ENCODE measurements around the gene IMMP2L.
A peak's percentile ranks its signal among the peaks of the same experiment; 100 is the strongest.

Gene IMMP2L

GRCh38 chr7:110841840-110842545 is 720.3 kb downstream of the IMMP2L start:
- Histone ChIP-seq H3K36me3 (ENCODE audit: insufficient read depth, low read length) (no peaks in the 10 kb centered on the region), H3K4me1 (ENCODE audit: insufficient read depth, low read length) (peaks cover 8% of the 10 kb centered on the region; the same call in 1 of the 2 replicates), H3K9ac (ENCODE audit: low read depth, low read length) (no peak overlapping the region), H3K9me3 (ENCODE audit: control insufficient read depth, insufficient read depth, low read length) (no peaks in the 10 kb centered on the region)

GRCh38 chr7:110839866-110840265 is 722.4 kb downstream of the IMMP2L start:
- Histone ChIP-seq H3K4me1 (ENCODE audit: insufficient read depth, low read length) (peaks cover 7% of the 10 kb centered on the region; the same call in 1 of the 2 replicates), H3K9ac (ENCODE audit: low read depth, low read length) (no peak overlapping the region), H3K9me3 (ENCODE audit: control insufficient read depth, insufficient read depth, low read length) (no peaks in the 10 kb centered on the region)

GRCh38 chr7:110835849-110836248 is 726.4 kb downstream of the IMMP2L start:
- no peaks in the 10 kb centered on the region for H3K4me1 ChIP-seq (ENCODE audit: insufficient read depth, low read length)
- H3K9ac ChIP-seq (ENCODE audit: low read depth, low read length) = no peak overlapping the region
- H3K36me3 ChIP-seq (ENCODE audit: insufficient read depth, low read length) = no peaks in the 10 kb centered on the region
- no peaks in the 10 kb centered on the region for H3K9me3 ChIP-seq (ENCODE audit: control insufficient read depth, insufficient read depth, low read length)

More at GRCh38 chr7:110839866-110840265, 722.4 kb downstream of the IMMP2L start:
- no peaks in the 10 kb centered on the region for H3K36me3 ChIP-seq (ENCODE audit: insufficient read depth, low read length)

GRCh38 chr7:110835218-110835617 is 727.1 kb downstream of the IMMP2L start:
- H3K36me3 ChIP-seq (ENCODE audit: insufficient read depth, low read length) = no peaks in the 10 kb centered on the region
- no peaks in the 10 kb centered on the region for H3K4me1 ChIP-seq (ENCODE audit: insufficient read depth, low read length)
- H3K9ac ChIP-seq (ENCODE audit: low read depth, low read length) = no peak overlapping the region
- H3K9me3 ChIP-seq (ENCODE audit: control insufficient read depth, insufficient read depth, low read length) = no peaks in the 10 kb centered on the region

GRCh38 chr7:110831419-110831818 is 730.9 kb downstream of the IMMP2L start:
- Histone ChIP-seq H3K9ac (ENCODE audit: low read depth, low read length) (no peak overlapping the region), H3K9me3 (ENCODE audit: control insufficient read depth, insufficient read depth, low read length) (no peaks in the 10 kb centered on the region), H3K36me3 (ENCODE audit: insufficient read depth, low read length) (no peaks in the 10 kb centered on the region), H3K4me1 (ENCODE audit: insufficient read depth, low read length) (no peaks in the 10 kb centered on the region)

- Histone ChIP-seq H3K9me3 (ENCODE audit: control insufficient read depth, insufficient read depth, low read length) (no peaks in the 10 kb centered on the region), H3K9ac (ENCODE audit: low read depth, low read length) (no peak overlapping the region), H3K4me1 (ENCODE audit: insufficient read depth, low read length) (no peaks in the 10 kb centered on the region), H3K36me3 (ENCODE audit: insufficient read depth, low read length) (no peaks in the 10 kb centered on the region)
These were observed 731.5 kb downstream of the IMMP2L start for GRCh38 chr7:110830778-110831177.

- Histone ChIP-seq H3K4me1 (ENCODE audit: insufficient read depth, low read length) (no peaks in the 10 kb centered on the region), H3K36me3 (ENCODE audit: insufficient read depth, low read length) (no peaks in the 10 kb centered on the region), H3K9me3 (ENCODE audit: control insufficient read depth, insufficient read depth, low read length) (no peaks in the 10 kb centered on the region), H3K9ac (ENCODE audit: low read depth, low read length) (no peak overlapping the region)
These were observed 734.4 kb downstream of the IMMP2L start for GRCh38 chr7:110827936-110828335.

- Histone ChIP-seq H3K9ac (ENCODE audit: low read depth, low read length) (no peak overlapping the region), H3K36me3 (ENCODE audit: insufficient read depth, low read length) (no peaks in the 10 kb centered on the region), H3K4me1 (ENCODE audit: insufficient read depth, low read length) (no peaks in the 10 kb centered on the region), H3K9me3 (ENCODE audit: control insufficient read depth, insufficient read depth, low read length) (no peaks in the 10 kb centered on the region)
These were observed 734.9 kb downstream of the IMMP2L start for GRCh38 chr7:110827287-110827855.

DNA sequence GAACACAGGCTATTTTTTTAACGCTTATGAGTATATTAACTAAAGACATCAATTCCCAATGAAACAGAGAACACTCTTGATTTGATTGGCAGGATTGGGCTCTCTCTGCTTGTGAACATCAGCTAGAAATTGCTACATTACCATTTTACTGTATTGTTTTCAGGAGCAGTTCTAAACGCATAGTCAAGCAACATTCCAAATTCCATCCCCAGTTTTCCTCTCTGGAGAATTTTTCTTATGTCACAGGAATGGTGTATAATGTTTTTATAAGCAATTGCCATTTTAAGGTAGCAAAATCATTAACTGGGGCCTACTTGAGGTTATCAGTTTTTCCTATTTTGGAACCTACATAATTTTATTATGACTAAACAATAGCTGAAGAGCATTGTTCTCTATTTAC is 748.3 kb downstream of the IMMP2L start:
- no peaks in the 10 kb centered on the region; the same call in 1 of the 2 replicates for H3K9me3 ChIP-seq (ENCODE audit: control insufficient read depth, insufficient read depth, low read length)

GRCh38 chr7:110809832-110810231 is 752.5 kb downstream of the IMMP2L start:
- no peak overlapping the region for H3K9ac ChIP-seq (ENCODE audit: low read depth, low read length)
- H3K4me1 ChIP-seq (ENCODE audit: insufficient read depth, low read length) = no peaks in the 10 kb centered on the region
- H3K36me3 ChIP-seq (ENCODE audit: insufficient read depth, low read length) = no peaks in the 10 kb centered on the region
- no peaks in the 10 kb centered on the region; the same call in 1 of the 2 replicates for H3K9me3 ChIP-seq (ENCODE audit: control insufficient read depth, insufficient read depth, low read length)

More for the DNA sequence above, 748.3 kb downstream of the IMMP2L start:
- no peak overlapping the region for H3K9ac ChIP-seq (ENCODE audit: low read depth, low read length)
- H3K4me1 ChIP-seq (ENCODE audit: insufficient read depth, low read length) = no peaks in the 10 kb centered on the region
- no peaks in the 10 kb centered on the region for H3K36me3 ChIP-seq (ENCODE audit: insufficient read depth, low read length)

DNA sequence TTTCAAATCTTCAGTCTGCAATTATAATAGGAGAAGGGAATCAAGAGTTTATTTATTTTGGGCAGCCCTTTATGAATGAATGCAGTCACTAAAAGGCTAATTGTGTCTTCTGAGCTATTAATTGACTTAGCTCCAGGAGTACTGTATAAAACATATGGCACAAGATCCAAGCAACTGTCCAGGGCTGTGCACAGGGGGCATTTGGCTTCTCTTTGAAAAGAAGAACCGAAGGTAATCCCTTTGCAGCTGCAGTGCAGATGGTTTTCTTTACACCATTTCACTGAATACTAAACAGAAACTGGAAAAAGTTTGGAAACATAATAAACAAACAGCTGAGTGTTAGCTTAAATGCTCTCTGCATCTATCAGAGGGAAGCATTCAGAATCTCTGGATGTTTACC is 753.9 kb downstream of the IMMP2L start:
- Histone ChIP-seq H3K36me3 (ENCODE audit: insufficient read depth, low read length) (no peaks in the 10 kb centered on the region), H3K9ac (ENCODE audit: low read depth, low read length) (no peak overlapping the region), H3K9me3 (ENCODE audit: control insufficient read depth, insufficient read depth, low read length) (no peaks in the 10 kb centered on the region; the same call in 1 of the 2 replicates), H3K4me1 (ENCODE audit: insufficient read depth, low read length) (no peaks in the 10 kb centered on the region)

DNA sequence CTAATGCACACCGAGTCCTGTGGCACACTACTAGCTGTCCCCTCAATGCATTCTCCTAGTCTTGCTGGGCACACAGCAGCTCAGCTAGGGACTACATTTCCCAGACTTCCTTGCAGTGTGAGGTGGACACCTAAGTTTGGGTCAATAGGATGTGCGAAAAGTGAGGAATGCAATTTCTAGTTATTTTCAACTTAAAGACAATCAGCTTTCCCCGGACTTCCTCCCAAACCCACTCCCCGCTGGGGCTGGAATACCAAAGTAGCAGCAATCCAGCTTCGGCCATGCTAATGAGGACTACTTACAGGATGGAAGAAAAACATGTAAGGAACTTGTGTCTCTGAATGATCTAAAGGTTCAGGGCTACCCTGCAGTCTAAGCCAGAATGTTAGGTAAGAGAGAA is 757.8 kb downstream of the IMMP2L start:
- no peaks in the 10 kb centered on the region for H3K36me3 ChIP-seq (ENCODE audit: insufficient read depth, low read length)
- no peaks in the 10 kb centered on the region for H3K4me1 ChIP-seq (ENCODE audit: insufficient read depth, low read length)
- H3K9me3 ChIP-seq (ENCODE audit: control insufficient read depth, insufficient read depth, low read length) = no peaks in the 10 kb centered on the region
- H3K9ac ChIP-seq (ENCODE audit: low read depth, low read length) = peak overlapping the region; percentile 46; the same call in 1 of the 2 replicates

GRCh38 chr7:110803602-110804143 is 758.6 kb downstream of the IMMP2L start:
- no peaks in the 10 kb centered on the region for H3K9me3 ChIP-seq (ENCODE audit: control insufficient read depth, insufficient read depth, low read length)
- H3K4me1 ChIP-seq (ENCODE audit: insufficient read depth, low read length) = no peaks in the 10 kb centered on the region
- H3K9ac ChIP-seq (ENCODE audit: low read depth, low read length) = no peak overlapping the region
- H3K36me3 ChIP-seq (ENCODE audit: insufficient read depth, low read length) = no peaks in the 10 kb centered on the region

GRCh38 chr7:110801502-110801901 is 760.8 kb downstream of the IMMP2L start:
- H3K9me3 ChIP-seq (ENCODE audit: control insufficient read depth, insufficient read depth, low read length) = no peaks in the 10 kb centered on the region
- no peaks in the 10 kb centered on the region for H3K36me3 ChIP-seq (ENCODE audit: insufficient read depth, low read length)
- H3K9ac ChIP-seq (ENCODE audit: low read depth, low read length) = no peak overlapping the region

GRCh38 chr7:110800984-110801383 is 761.3 kb downstream of the IMMP2L start:
- no peaks in the 10 kb centered on the region for H3K4me1 ChIP-seq (ENCODE audit: insufficient read depth, low read length)
- no peaks in the 10 kb centered on the region for H3K9me3 ChIP-seq (ENCODE audit: control insufficient read depth, insufficient read depth, low read length)
- no peaks in the 10 kb centered on the region for H3K36me3 ChIP-seq (ENCODE audit: insufficient read depth, low read length)

More at GRCh38 chr7:110801502-110801901, 760.8 kb downstream of the IMMP2L start:
- H3K4me1 ChIP-seq (ENCODE audit: insufficient read depth, low read length) = no peaks in the 10 kb centered on the region

More at GRCh38 chr7:110800984-110801383, 761.3 kb downstream of the IMMP2L start:
- H3K9ac ChIP-seq (ENCODE audit: low read depth, low read length) = no peak overlapping the region
